Kidney glomerular epithelial cell (primary cell): Measurements from ENCODE around the gene HSD17B3.
"Not testable (repeated sequence)": the region's sequence is repeated elsewhere in the genome, so short reads cannot be mapped to it uniquely, and the experiment has no call there.

Experiments
- DNase-seq: peaks from one replicate; lab custom pipeline; 2025; lab: John Stamatoyannopoulos, UW

HSD17B3 gene

DNA sequence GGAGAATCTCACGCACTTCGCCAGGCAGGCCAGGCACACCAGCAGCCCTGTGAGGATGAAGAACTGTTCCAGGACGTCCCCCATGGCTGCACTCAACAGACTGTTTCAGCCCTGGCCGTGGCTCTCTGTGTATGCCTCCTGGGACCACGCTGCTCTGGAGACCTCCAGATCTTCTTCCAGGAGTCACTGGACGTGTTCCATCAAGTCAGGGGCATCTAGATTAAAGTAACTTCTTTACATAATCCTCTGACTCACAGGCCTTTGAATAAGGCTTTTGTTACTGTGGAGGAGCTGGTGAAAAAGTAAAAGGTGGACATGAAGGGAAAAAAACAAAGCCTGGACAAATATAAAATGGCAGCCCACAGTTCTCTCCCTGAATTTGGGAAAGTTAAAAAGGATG is at the start of gene HSD17B3:
TSS of gene HSD17B3 (minus strand) at position 156 of the 400 bp plus-strand sequence. CDS start at position 84, 72 bp downstream.
- DNase-seq: no peak

DNA sequence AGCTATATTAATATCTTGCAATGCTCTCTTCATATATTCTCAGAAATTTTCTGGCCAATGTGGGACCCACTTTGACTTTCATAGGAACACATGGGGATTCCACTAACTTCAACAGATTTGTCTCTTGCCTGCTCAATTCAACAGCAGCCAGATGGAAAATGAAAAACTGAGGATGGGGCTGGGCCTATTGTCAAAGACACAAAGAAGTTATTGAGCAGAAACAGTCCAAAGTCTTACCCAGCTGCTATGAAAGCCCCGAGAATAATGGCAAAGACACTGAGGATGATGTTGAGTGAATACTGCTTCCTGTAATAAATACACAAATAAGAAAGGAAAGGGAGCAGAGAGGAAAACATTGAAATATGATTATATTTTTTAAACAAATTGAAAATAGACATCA is 48.9 kb upstream of the HSD17B3 start:
- no peak for DNase-seq

DNA sequence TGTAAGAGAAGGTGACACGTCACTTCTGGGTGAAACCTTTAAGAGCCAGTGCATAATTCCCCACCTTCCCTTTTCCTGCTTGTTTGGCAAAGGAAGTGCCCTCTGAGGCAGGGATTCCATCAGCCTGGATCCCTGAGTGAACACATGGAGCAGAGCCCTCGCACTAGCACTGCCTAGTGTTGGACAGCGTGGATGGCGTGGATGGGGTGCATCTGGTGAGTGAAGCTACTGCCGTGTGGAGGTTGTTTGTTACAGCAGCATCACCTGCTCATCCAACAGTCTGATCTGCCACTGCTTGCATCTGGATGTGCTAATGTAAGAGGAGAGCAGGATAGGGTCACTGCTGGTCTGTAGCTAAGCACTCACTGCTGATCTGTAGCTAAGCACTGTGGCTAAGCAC is 46.3 kb upstream of the HSD17B3 start:
- no peak for DNase-seq

DNA sequence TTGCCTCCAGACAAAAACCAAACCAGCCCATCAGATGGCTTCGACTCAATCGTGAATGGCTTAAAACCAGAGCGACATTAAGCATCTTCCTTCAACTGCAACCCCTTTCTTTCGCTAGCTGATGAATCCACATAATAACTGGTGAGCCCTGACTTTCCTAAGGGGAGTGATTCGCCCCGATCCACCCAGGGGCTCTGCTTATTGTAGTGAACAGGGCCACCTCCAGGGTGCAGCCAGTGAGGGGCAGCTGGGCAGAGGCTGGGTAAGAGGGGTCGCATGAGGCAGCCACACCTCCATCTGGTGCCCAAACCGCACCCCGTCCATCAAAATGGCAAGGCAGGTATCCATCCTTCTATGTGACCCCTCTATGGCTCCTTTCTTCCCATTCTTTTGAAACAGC is 43.6 kb upstream of the HSD17B3 start:
- no peak for DNase-seq

GRCh38 chr9:96344458-96345180 is 42.6 kb upstream of the HSD17B3 start:
- peak; percentile 84 for DNase-seq

DNA sequence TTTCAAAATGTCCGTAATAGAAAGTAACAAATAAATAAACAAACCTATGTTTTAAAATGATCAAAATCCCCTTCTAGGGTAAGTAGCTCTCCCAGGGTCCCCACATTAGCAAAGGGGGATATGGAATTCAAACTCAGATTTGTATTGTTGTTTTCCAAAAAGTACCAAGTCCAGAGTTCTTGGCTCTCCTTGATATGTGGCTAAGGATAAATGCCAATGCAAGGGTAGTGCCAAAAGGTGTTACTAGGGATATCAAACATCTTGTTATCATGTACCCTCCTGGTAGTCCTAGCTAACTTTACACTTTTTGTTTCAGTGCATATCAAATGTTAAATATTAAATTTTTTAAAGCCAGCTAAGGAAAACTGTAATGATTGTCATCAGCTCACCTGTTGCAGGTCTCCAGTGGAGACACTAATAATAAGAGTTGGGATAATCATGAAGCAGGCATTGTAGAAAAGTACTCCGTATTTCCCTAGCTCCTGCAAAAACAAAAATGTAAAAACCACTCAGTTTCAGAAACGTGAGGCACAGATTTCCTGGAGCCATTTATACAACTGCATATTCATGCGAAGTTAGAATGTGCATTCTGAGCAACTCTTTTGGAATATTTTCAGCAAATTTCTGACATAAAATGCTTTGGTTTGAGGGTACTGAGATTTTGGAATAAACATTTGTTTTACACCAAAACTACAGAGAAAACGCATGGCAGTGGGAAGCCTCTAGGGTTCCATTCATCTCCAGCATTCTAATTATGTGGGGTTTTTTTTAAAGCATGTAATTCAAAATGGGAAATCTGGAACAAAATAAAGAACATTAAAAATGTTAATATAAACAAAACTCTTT is 41.8 kb upstream of the HSD17B3 start:
- no peak for DNase-seq

GRCh38 chr9:96342571-96343245 is 40.7 kb upstream of the HSD17B3 start:
- no peak for DNase-seq

DNA sequence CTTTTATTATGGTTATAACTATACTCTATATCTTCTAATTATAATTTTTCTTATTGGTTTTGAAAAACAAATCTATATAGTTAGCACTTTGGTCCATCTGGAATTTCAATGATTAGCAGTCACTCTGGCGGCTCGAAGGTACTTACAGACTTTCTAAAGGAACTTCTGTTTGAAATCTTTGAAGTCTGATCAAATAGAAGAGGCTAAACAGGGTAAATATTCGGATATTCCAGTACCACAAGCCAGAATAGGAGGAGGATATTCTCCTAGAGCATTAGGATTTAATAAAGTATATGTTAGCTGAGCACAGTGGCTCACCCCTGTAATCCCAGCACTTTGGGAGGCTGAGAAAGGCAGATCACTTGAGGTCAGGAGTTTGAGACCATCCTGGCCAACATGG is 38.7 kb upstream of the HSD17B3 start:
- DNase-seq: no peak

DNA sequence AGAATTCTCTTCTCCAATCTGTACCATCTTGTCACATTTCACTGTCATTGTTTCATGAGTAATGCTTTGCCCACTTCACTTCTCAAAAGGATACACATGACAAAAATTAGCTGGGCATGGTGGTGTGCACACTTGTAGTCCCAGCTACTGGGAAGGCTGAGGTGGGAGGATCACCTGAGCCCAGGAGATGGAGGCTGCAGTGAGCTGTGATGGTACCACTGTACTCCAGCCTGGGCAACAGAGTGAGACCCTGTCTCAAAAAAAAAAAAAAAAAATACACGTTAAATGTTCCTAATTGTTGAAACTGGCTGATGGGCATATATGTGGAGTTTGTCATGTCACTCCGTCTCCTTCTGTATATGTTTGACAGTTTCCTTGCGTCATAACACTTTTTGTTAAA is 36.3 kb upstream of the HSD17B3 start:
- DNase-seq: no peak

- no peak for DNase-seq
Measured at GRCh38 chr9:96333958-96334357, 32.0 kb upstream of the HSD17B3 start.

DNA sequence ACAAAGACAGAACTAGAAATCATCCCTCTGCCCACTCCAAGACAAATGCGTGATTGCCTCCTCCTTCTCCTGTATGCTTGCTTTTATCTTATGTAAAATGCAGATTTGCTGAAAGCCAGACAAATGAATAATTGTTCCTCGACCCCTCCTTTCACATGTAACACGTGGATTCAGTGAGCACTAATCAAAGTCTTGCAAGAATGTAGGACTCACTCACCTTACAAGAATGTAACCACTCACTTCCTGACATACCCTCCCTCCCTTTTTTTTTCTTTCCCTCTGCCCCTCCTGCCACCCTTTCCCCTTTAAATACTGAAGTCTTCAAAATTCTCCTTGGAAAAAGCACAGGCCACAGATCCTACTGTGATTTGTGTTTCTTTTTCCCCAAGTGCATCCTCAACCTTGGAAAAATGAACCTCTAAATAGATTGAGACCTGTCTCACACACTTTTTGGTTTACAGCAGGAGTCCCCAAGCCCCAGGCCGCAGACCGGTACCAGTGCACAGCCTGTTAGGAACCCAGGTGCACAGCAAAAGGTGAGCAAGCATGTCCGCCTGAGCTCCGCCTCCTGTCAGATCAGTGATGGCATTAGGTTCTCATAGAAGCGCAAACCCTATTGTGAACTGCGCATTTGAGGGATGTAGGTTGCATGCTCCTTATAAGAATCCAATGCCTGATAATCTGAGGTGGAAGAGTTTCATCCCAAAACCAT is 29.4 kb upstream of the HSD17B3 start:
- DNase-seq: peak; percentile 60

GRCh38 chr9:96327694-96328352 is 25.8 kb upstream of the HSD17B3 start:
- DNase-seq: peak; percentile 79

- no peak for DNase-seq
Measured at GRCh38 chr9:96323169-96323568, 21.2 kb upstream of the HSD17B3 start.

DNA sequence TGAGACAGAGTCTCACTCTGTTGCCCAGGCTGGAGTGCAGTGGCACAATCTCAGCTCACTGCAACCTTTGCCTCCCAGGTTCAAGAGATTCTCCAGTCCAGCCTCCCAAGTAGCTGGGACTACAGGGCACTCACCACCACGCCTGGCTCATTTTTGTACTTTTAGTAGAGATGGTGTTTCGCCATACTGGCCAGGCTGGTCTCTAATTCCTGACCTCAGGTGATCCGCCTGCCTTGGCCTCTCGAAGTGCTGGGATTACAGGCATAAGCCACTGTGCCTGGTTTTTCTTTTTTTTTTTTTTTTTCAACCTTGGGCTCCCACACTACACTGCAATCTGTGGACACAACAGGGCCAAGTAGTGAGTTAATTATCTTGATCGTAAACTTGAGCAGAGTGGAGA is 20.8 kb upstream of the HSD17B3 start:
- not testable (repeated sequence) for DNase-seq

GRCh38 chr9:96322210-96322609 is 20.2 kb upstream of the HSD17B3 start:
- not testable (repeated sequence) for DNase-seq

DNA sequence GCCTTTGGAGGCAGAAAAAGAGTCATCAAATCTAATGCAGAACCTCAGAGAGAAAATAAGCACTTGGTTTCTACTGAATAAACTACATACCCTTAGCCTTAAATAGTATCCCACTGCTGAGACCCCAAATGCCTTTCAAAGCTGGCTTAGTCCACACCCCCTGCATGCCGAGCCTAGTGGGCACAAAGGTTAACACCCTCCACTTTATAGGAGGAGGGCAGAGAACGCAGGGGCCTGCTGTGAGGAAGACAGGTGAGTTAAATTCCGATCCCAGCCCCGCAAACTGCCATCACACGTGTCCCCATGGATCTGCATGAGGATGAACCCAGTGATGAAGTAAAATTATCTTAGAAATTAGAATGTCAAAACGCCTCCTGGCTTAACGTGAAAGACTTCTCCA is 19.5 kb upstream of the HSD17B3 start:
- DNase-seq: no peak

GRCh38 chr9:96320749-96321280 is 18.8 kb upstream of the HSD17B3 start:
- no peak for DNase-seq

GRCh38 chr9:96318921-96319565 is 17.1 kb upstream of the HSD17B3 start:
- no peak for DNase-seq

DNA sequence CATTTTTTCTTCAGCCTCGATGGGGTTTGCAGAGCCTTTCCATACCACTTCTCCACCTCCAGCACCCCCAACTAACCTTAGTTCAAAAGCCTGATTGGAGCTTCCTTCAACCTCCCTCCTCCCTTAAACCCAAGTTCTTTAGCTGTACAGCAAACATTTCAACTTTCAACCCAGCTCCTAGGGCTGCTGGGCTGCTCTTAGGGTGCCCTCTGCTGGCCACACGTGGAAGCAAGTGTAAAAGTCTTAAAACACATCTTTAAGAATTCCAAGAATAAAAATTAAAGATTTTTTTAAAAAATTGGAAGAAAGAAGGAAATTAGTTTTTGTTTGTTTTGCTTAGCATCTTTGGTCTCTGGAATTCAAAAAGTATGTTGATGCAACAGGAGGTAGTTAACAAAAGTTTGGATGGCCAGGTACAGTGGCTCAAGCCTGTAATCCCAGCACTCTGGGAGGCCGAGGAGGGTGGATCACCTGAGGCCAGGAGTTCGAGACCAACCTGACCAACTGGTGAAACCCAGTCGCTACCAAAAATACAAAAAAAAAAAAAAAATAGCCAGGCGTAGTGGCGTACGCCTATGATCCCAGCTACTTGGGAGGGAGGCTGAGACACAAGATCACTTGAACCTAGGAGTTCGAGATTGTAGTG is 15.5 kb upstream of the HSD17B3 start:
- peak; percentile 29 for DNase-seq

DNA sequence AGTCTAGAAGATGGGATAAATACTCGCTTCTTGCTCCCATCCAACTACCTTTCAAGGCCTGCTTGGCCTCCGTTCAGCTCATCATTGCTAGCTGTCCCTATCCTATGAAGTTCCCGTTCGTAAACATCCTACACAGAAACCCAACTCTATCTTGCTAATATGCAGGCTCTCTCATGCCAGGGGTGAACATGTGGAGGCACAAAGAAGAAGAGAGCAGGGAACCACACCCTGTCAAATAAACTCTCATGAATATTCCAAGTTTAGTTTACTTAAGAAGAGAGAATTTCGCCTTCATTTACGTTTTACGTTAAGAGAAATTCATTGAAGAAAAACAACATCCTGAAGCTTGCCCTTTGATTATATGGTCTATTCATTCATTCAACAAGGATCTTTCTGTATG is 7.9 kb upstream of the HSD17B3 start:
- DNase-seq: no peak
